ENCODE measurements around the gene SUSD4. TPM values are rescaled to one million over a fixed set of nuclear protein-coding genes. Genes with fewer than 3 reads are reported as not detected.

Gene SUSD4
- polyA plus RNA-seq, 1 of the 3 experiments (the other 2 are of a cell fraction) = 0.31 TPM

DNA sequence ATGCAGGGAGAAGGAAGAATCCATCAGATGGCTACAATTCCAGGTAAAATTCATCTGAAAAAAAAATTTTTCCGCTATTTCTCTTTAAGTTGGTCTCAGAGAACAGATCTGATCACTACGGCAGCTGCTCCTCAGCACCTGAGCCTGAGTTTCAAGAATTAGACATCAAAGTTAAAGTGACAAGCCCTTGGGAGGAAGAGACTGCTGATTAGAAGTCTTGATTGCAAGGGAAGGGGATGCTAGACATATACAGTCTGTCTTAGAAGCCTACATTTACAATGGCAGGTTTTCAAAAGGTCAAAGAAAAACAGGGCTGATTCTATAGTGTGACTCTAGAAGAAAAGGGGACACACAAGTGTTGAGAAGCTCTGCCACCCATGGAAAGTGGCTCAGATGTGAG, 48.3 kb downstream of the SUSD4 start:
- H3K36me3 ChIP-seq (replicated peaks in 1 of 2; ENCODE audit: control insufficient read depth in 1 of 2, insufficient read depth in 2 of 2, low read length in 1 of 2) = no peaks in the 10 kb centered on the region
- ChIA-PET CTCF (no interaction called here), POLR2A (no interaction called here)
- no peak overlapping the region for H3K9ac ChIP-seq
- no peak overlapping the region for H3K4me2 ChIP-seq
- no peak overlapping the region for H3K4me3 ChIP-seq (ENCODE audit: low read depth in 2 of 2, low read length in 1 of 2)
- H3K9me3 ChIP-seq = no peaks in the 10 kb centered on the region
- H3K79me2 ChIP-seq (ENCODE audit: insufficient read depth) = no peaks in the 10 kb centered on the region
- no peaks in the 10 kb centered on the region for H3F3A ChIP-seq (replicated peaks; ENCODE audit: insufficient read depth)
- 39% methylated on average over 2 of the region's 2 CpGs for WGBS (ENCODE audit: low lambda C conversion rate)
- H3K4me1 ChIP-seq (ENCODE audit: control insufficient read depth in 1 of 2, insufficient read depth in 2 of 2, low read depth in 1 of 2, low read length in 1 of 2) = no peaks in the 10 kb centered on the region
- H3K9me2 ChIP-seq = no peaks in the 10 kb centered on the region
- no peaks in the 10 kb centered on the region; the same call in 1 of the 2 replicates for H3K27me3 ChIP-seq (ENCODE audit: insufficient read depth)
- TF ChIP-seq FOXJ3 (CRISPR knock-in tag; IDR thresholded peaks at IDR 0.05) = no peak
- no peak for TF ChIP-seq POLR2AphosphoS5 (IDR thresholded peaks at IDR 0.05; ENCODE audit: low read depth, low read length)
- TF ChIP-seq RFX5 (IDR thresholded peaks at IDR 0.05; ENCODE audit: low read length) = no peak
- TF ChIP-seq, protein P1, sequence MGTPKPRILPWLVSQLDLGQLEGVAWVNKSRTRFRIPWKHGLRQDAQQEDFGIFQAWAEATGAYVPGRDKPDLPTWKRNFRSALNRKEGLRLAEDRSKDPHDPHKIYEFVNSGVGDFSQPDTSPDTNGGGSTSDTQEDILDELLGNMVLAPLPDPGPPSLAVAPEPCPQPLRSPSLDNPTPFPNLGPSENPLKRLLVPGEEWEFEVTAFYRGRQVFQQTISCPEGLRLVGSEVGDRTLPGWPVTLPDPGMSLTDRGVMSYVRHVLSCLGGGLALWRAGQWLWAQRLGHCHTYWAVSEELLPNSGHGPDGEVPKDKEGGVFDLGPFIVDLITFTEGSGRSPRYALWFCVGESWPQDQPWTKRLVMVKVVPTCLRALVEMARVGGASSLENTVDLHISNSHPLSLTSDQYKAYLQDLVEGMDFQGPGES (IDR thresholded peaks at IDR 0.05; ENCODE audit: low read depth, low read length) = no peak
- no peak overlapping the region for H3K27ac ChIP-seq (ENCODE audit: low read depth in 2 of 2, low read length in 1 of 2)
- H4K20me1 ChIP-seq (ENCODE audit: insufficient read depth) = no peaks in the 10 kb centered on the region
- no peak for DNase-seq
- H2AFZ ChIP-seq (ENCODE audit: low read depth) = no peak overlapping the region

DNA sequence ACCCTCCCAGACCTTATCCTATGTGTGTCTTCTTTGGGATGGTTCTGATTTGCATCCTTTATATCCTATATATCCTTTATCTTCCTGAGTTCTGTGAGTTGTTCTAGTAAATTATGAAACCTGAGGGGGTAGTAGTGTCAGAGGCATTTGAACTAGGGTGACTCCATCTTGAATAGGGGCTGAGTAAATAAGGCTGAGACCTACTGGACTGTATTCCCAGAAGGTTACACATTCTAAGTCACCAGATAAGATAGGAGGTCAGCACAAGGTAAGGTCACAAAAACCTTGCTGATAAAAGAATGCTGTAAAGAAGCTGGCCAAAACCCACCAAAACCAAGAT, 50.6 kb downstream of the SUSD4 start:
- Histone ChIP-seq H2AFZ (ENCODE audit: low read depth) (no peak overlapping the region), H3K79me2 (ENCODE audit: insufficient read depth) (no peaks in the 10 kb centered on the region), H3K27ac (ENCODE audit: low read depth in 2 of 2, low read length in 1 of 2) (no peak overlapping the region), H3K9ac (no peak overlapping the region), H3K9me3 (no peaks in the 10 kb centered on the region), H3F3A (replicated peaks; ENCODE audit: insufficient read depth) (no peaks in the 10 kb centered on the region), H4K20me1 (ENCODE audit: insufficient read depth) (no peaks in the 10 kb centered on the region), H3K4me2 (no peak overlapping the region), H3K9me2 (no peaks in the 10 kb centered on the region), H3K27me3 (ENCODE audit: insufficient read depth) (no peaks in the 10 kb centered on the region; the same call in 1 of the 2 replicates), H3K4me3 (ENCODE audit: low read depth in 2 of 2, low read length in 1 of 2) (no peak overlapping the region), H3K4me1 (ENCODE audit: control insufficient read depth in 1 of 2, insufficient read depth in 2 of 2, low read depth in 1 of 2, low read length in 1 of 2) (no peaks in the 10 kb centered on the region), H3K36me3 (replicated peaks in 1 of 2; ENCODE audit: control insufficient read depth in 1 of 2, insufficient read depth in 2 of 2, low read length in 1 of 2) (no peaks in the 10 kb centered on the region)
- no peak for DNase-seq
- POLR2A ChIA-PET = no interaction called here
- CTCF ChIA-PET = no interaction called here
- TF ChIP-seq, protein P2, sequence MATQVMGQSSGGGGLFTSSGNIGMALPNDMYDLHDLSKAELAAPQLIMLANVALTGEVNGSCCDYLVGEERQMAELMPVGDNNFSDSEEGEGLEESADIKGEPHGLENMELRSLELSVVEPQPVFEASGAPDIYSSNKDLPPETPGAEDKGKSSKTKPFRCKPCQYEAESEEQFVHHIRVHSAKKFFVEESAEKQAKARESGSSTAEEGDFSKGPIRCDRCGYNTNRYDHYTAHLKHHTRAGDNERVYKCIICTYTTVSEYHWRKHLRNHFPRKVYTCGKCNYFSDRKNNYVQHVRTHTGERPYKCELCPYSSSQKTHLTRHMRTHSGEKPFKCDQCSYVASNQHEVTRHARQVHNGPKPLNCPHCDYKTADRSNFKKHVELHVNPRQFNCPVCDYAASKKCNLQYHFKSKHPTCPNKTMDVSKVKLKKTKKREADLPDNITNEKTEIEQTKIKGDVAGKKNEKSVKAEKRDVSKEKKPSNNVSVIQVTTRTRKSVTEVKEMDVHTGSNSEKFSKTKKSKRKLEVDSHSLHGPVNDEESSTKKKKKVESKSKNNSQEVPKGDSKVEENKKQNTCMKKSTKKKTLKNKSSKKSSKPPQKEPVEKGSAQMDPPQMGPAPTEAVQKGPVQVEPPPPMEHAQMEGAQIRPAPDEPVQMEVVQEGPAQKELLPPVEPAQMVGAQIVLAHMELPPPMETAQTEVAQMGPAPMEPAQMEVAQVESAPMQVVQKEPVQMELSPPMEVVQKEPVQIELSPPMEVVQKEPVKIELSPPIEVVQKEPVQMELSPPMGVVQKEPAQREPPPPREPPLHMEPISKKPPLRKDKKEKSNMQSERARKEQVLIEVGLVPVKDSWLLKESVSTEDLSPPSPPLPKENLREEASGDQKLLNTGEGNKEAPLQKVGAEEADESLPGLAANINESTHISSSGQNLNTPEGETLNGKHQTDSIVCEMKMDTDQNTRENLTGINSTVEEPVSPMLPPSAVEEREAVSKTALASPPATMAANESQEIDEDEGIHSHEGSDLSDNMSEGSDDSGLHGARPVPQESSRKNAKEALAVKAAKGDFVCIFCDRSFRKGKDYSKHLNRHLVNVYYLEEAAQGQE (IDR thresholded peaks at IDR 0.05; ENCODE audit: low read depth, low read length) = no peak
- TF ChIP-seq NFIC (IDR thresholded peaks at IDR 0.05; ENCODE audit: borderline replicate concordance) (no peak), RCOR1 (IDR thresholded peaks at IDR 0.05; ENCODE audit: low read length) (no peak), FOXJ3 (CRISPR knock-in tag; IDR thresholded peaks at IDR 0.05) (no peak), RAD21 (IDR thresholded peaks at IDR 0.05; ENCODE audit: low read length) (no peak), JUND (IDR thresholded peaks at IDR 0.05) (no peak), TCF12 (IDR thresholded peaks at IDR 0.05) (no peak), YY1 (IDR thresholded peaks at IDR 0.05; ENCODE audit: low read depth) (no peak), RXRA (IDR thresholded peaks at IDR 0.05; ENCODE audit: borderline replicate concordance, low read depth) (no peak), RFX5 (IDR thresholded peaks at IDR 0.05; ENCODE audit: low read length) (no peak), GABPA (IDR thresholded peaks at IDR 0.05; ENCODE audit: low read depth) (no peak), MXI1 (IDR thresholded peaks at IDR 0.05; ENCODE audit: low read depth, low read length) (no peak)
- TF ChIP-seq, protein P3, sequence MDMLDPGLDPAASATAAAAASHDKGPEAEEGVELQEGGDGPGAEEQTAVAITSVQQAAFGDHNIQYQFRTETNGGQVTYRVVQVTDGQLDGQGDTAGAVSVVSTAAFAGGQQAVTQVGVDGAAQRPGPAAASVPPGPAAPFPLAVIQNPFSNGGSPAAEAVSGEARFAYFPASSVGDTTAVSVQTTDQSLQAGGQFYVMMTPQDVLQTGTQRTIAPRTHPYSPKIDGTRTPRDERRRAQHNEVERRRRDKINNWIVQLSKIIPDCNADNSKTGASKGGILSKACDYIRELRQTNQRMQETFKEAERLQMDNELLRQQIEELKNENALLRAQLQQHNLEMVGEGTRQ (IDR thresholded peaks at IDR 0.05; ENCODE audit: borderline replicate concordance, low read depth, low read length) = no peak
- TF ChIP-seq, protein P4, sequence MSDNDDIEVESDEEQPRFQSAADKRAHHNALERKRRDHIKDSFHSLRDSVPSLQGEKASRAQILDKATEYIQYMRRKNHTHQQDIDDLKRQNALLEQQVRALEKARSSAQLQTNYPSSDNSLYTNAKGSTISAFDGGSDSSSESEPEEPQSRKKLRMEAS (IDR thresholded peaks at IDR 0.05; ENCODE audit: low read depth) = no peak
- TF ChIP-seq, protein P1 (IDR thresholded peaks at IDR 0.05; ENCODE audit: low read depth, low read length) = no peak
- TF ChIP-seq, protein P5, sequence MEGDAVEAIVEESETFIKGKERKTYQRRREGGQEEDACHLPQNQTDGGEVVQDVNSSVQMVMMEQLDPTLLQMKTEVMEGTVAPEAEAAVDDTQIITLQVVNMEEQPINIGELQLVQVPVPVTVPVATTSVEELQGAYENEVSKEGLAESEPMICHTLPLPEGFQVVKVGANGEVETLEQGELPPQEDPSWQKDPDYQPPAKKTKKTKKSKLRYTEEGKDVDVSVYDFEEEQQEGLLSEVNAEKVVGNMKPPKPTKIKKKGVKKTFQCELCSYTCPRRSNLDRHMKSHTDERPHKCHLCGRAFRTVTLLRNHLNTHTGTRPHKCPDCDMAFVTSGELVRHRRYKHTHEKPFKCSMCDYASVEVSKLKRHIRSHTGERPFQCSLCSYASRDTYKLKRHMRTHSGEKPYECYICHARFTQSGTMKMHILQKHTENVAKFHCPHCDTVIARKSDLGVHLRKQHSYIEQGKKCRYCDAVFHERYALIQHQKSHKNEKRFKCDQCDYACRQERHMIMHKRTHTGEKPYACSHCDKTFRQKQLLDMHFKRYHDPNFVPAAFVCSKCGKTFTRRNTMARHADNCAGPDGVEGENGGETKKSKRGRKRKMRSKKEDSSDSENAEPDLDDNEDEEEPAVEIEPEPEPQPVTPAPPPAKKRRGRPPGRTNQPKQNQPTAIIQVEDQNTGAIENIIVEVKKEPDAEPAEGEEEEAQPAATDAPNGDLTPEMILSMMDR (IDR thresholded peaks at IDR 0.05) = no peak
- TF ChIP-seq, protein P6, sequence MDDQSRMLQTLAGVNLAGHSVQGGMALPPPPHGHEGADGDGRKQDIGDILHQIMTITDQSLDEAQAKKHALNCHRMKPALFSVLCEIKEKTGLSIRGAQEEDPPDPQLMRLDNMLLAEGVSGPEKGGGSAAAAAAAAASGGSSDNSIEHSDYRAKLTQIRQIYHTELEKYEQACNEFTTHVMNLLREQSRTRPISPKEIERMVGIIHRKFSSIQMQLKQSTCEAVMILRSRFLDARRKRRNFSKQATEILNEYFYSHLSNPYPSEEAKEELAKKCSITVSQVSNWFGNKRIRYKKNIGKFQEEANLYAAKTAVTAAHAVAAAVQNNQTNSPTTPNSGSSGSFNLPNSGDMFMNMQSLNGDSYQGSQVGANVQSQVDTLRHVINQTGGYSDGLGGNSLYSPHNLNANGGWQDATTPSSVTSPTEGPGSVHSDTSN (IDR thresholded peaks at IDR 0.05) = no peak

Measured in SK-N-SH (cell line).